ENCODE data around the gene BRF1. TPM values are rescaled to one million over a fixed set of nuclear protein-coding genes. Genes with fewer than 3 reads are reported as not detected.

BRF1 gene
- total and polyA plus RNA-seq, 2 of the 8 experiments (the other 6 are each of a cell fraction or from before 2014, with no cell fraction given) = 7.7 to 18.3 TPM

- CTCF ChIA-PET (ENCODE audit: partially characterized antibody) = interaction anchor here (0.6 to 2.0 kb wide), 6 partner anchors 10 to 464 kb away, joined by 3 to 9 read pairs (median 3); no protein-coding TSS in a partner anchor
Observed at GRCh38 chr14:105280525-105280924, 20.3 kb downstream of the BRF1 start.

More at GRCh38 chr14:105280525-105280924, 20.3 kb downstream of the BRF1 start:
- H4K91ac ChIP-seq (replicated peaks; ENCODE audit: insufficient read length, low read length) = no peak overlapping the region
- no peak overlapping the region for H2BK120ac ChIP-seq (replicated peaks; ENCODE audit: low read depth, low read length)
- H4K8ac ChIP-seq (ENCODE audit: extremely low read depth, insufficient read depth, low read length) = no peak overlapping the region
- no peaks in the 10 kb centered on the region for H3K27me3 ChIP-seq (replicated peaks in 1 of 4; ENCODE audit: control insufficient read depth in 3 of 4, extremely low read depth in 1 of 4, insufficient read depth in 3 of 4, low read length in 3 of 4)
- no peak overlapping the region for H3K4me3 ChIP-seq (ENCODE audit: extremely low read depth in 1 of 4, insufficient read depth in 2 of 4, low read depth in 3 of 4, low read length in 4 of 4)
- no peak overlapping the region for H3K9ac ChIP-seq (replicated peaks in 1 of 4; ENCODE audit: extremely low read depth in 1 of 4, low read depth in 3 of 4, low read length in 3 of 4)
- DNase-seq (ENCODE audit: low read depth in 1 of 2, low spot score in 2 of 2) = no peak
- H3K23ac ChIP-seq (ENCODE audit: insufficient read length) = no peak overlapping the region
- H3K79me2 ChIP-seq (ENCODE audit: control insufficient read depth in 1 of 2, insufficient read depth in 2 of 2, low read length in 2 of 2) = peaks cover 0 to 12% of the 10 kb centered on the region in 2 experiments; a peak in 1 of 4 replicates
- H2BK15ac ChIP-seq (ENCODE audit: low read length) = no peak overlapping the region
- no peak overlapping the region for H3K4ac ChIP-seq (replicated peaks; ENCODE audit: insufficient read length, low read depth, low read length)
- FAIRE-seq = no peak
- H3K79me1 ChIP-seq (ENCODE audit: low read depth, low read length) = peaks cover 8% of the 10 kb centered on the region; the same call in 1 of the 2 replicates
- H2BK5ac ChIP-seq (ENCODE audit: low read depth, low read length) = no peak overlapping the region
- H3K23me2 ChIP-seq (ENCODE audit: low read depth, low read length) = no peaks in the 10 kb centered on the region
- H3K4me2 ChIP-seq (ENCODE audit: insufficient read depth in 1 of 2, low read depth in 2 of 2, low read length in 2 of 2) = no peak overlapping the region
- 85% methylated on average over 21 of the region's 21 CpGs; no CpG with 5 or more reads in 1 of the 2 experiments for WGBS, 2 experiments (ENCODE audit: extremely low coverage in 1 of 2, insufficient coverage in 1 of 2, insufficient read length in 1 of 2, insufficient replicate concordance in 2 of 2, low coverage in 1 of 2, low lambda C conversion rate in 2 of 2, missing lambda C conversion rate in 1 of 2)
- no peak overlapping the region for H3K27ac ChIP-seq (ENCODE audit: low read depth, low read length)
- no peak overlapping the region for H2AK5ac ChIP-seq (ENCODE audit: low read depth, low read length)
- no peak overlapping the region for H2BK12ac ChIP-seq (ENCODE audit: low read depth, low read length)
- peaks cover 0 to 5% (median 3%) of the 10 kb centered on the region in 4 experiments; a peak in 4 of 7 replicates for H3K4me1 ChIP-seq (replicated peaks in 1 of 4; ENCODE audit: control insufficient read depth in 3 of 4, insufficient read depth in 4 of 4, low read length in 3 of 4)
- POLR2A ChIA-PET (ENCODE audit: partially characterized antibody) = interaction anchor here (0.8 kb wide), 1 partner anchor 20 kb away, joined by 3 read pairs; the partner anchor contains the start of gene BRF1
- no peak overlapping the region for H2AFZ ChIP-seq (ENCODE audit: low read length)
- H4K5ac ChIP-seq (ENCODE audit: insufficient read length, low read depth, low read length) = no peak overlapping the region
- no peaks in the 10 kb centered on the region for H3K36me3 ChIP-seq (ENCODE audit: control insufficient read depth in 2 of 4, insufficient read depth in 4 of 4, low read length in 3 of 4)
- no peak overlapping the region for H2BK20ac ChIP-seq (ENCODE audit: low read length)
- no peaks in the 10 kb centered on the region for H3K9me3 ChIP-seq (ENCODE audit: insufficient read depth in 2 of 2, low read depth in 1 of 2, low read length in 1 of 2)
- H3K18ac ChIP-seq (ENCODE audit: extremely low read depth, low read length) = no peak overlapping the region
- H3K14ac ChIP-seq (ENCODE audit: insufficient read length) = no peak overlapping the region
- peaks cover 3 to 9% of the 10 kb centered on the region in 2 experiments for H4K20me1 ChIP-seq (replicated peaks in 1 of 2; ENCODE audit: control insufficient read depth in 1 of 2, insufficient read depth in 2 of 2, low read length in 2 of 2)
- H3K56ac ChIP-seq (replicated peaks; ENCODE audit: insufficient read length, low read depth, low read length) = no peak overlapping the region
